ENCODE data around the gene CCBE1. TPM values are rescaled to one million over a fixed set of nuclear protein-coding genes. Genes with fewer than 3 reads are reported as not detected.

CCBE1 gene
- total and polyA plus RNA-seq, 9 of the 15 experiments (the other 6 are each of a cell fraction or from before 2014, with no cell fraction given): 0.20 TPM; not detected in 8

GRCh38 chr18:59550174-59550516 lies 147.1 kb downstream of the CCBE1 start:
- no peak overlapping the region for H2AFZ ChIP-seq (ENCODE audit: low read depth, low read length)
- no peaks in the 10 kb centered on the region for H3K27me3 ChIP-seq (ENCODE audit: control insufficient read depth in 2 of 2, insufficient read depth in 2 of 2, low read length in 2 of 2)
- no peaks in the 10 kb centered on the region for H3K9me1 ChIP-seq (ENCODE audit: control insufficient read depth, insufficient read depth, low read length)
- no peak overlapping the region for H3K4me2 ChIP-seq (ENCODE audit: insufficient read depth, low read length)
- ChIA-PET CTCF (ENCODE audit: low intra/inter-chr PET ratio) (no interaction called here), POLR2A (interaction anchor here (0.9 kb wide), 1 partner anchor 8 kb away, joined by 3 read pairs; no protein-coding TSS in a partner anchor)
- peaks cover 0 to 2% of the 10 kb centered on the region in 2 experiments; a peak in 1 of 5 replicates for H3K4me1 ChIP-seq (replicated peaks in 1 of 2; ENCODE audit: control insufficient read depth in 2 of 2, insufficient read depth in 2 of 2, low read length in 2 of 2)
- FAIRE-seq: no peak
- no peak overlapping the region for H3K9ac ChIP-seq (ENCODE audit: insufficient read depth in 1 of 2, low read depth in 2 of 2, low read length in 2 of 2)
- BruUV-seq (replicated peaks): no TSS peak
- no peaks in the 10 kb centered on the region for H4K20me1 ChIP-seq (replicated peaks; ENCODE audit: control insufficient read depth, insufficient read depth, low read length)
- H3K36me3 ChIP-seq (ENCODE audit: control insufficient read depth, insufficient read depth, low read length): no peaks in the 10 kb centered on the region
- H3K79me2 ChIP-seq (ENCODE audit: control insufficient read depth, insufficient read depth, low read length): no peaks in the 10 kb centered on the region
- no peak for DNase-seq (ENCODE audit: extremely low read depth in 1 of 4, low spot score in 3 of 4)
- H3K4me3 ChIP-seq: no peak overlapping the region
- 0% methylated on average over 1 of the region's 4 CpGs for WGBS (ENCODE audit: insufficient coverage, low coverage, missing lambda C conversion rate)
- in situ Hi-C loops (cut with MboI) (no loop called here), intact Hi-C loops (cut with micrococcal nuclease) (no loop called here)
- TF ChIP-seq KLF6 (CRISPR knock-in tag; IDR thresholded peaks at IDR 0.05; ENCODE audit: borderline replicate concordance) (no peak), PHF21A (IDR thresholded peaks at IDR 0.05; ENCODE audit: borderline replicate concordance, low read depth) (no peak), NELFE (IDR thresholded peaks at IDR 0.05; ENCODE audit: insufficient read depth, insufficient read length) (no peak), ZSCAN32 (CRISPR knock-in tag; IDR thresholded peaks at IDR 0.05) (no peak), ZNF134 (CRISPR knock-in tag; conservative IDR thresholded peaks at IDR 0.05) (no peak)
- H3K9me3 ChIP-seq (replicated peaks; ENCODE audit: control insufficient read depth, insufficient read depth, low read depth, low read length): no peaks in the 10 kb centered on the region
- H3K27ac ChIP-seq (ENCODE audit: extremely low read depth, low read depth, low read length): no peak overlapping the region
- ATAC-seq: no peak

- WGBS (ENCODE audit: insufficient coverage, low coverage, missing lambda C conversion rate): 7% methylated on average over 3 of the region's 3 CpGs
- no peak overlapping the region for H3K4me2 ChIP-seq (ENCODE audit: insufficient read depth, low read length)
- in situ Hi-C loops (cut with MboI) (no loop called here), intact Hi-C loops (cut with micrococcal nuclease) (no loop called here)
- DNase-seq (ENCODE audit: extremely low read depth in 1 of 4, low spot score in 3 of 4): no peak
- no peaks in the 10 kb centered on the region for H3K36me3 ChIP-seq (ENCODE audit: control insufficient read depth, insufficient read depth, low read length)
- peaks cover 0 to 2% of the 10 kb centered on the region in 2 experiments; a peak in 1 of 5 replicates for H3K4me1 ChIP-seq (replicated peaks in 1 of 2; ENCODE audit: control insufficient read depth in 2 of 2, insufficient read depth in 2 of 2, low read length in 2 of 2)
- ChIA-PET POLR2A (interaction anchor here (0.7 to 0.9 kb wide), 2 partner anchors 8 to 102 kb away, joined by 3 read pairs; no protein-coding TSS in a partner anchor), CTCF (ENCODE audit: low intra/inter-chr PET ratio) (no interaction called here)
- H3K79me2 ChIP-seq (ENCODE audit: control insufficient read depth, insufficient read depth, low read length): no peaks in the 10 kb centered on the region
- ATAC-seq: no peak
- no peaks in the 10 kb centered on the region for H4K20me1 ChIP-seq (replicated peaks; ENCODE audit: control insufficient read depth, insufficient read depth, low read length)
- BruUV-seq (replicated peaks): no TSS peak
- no peak for FAIRE-seq
- no peak overlapping the region for H3K27ac ChIP-seq (ENCODE audit: extremely low read depth, low read depth, low read length)
- H3K9me3 ChIP-seq (replicated peaks; ENCODE audit: control insufficient read depth, insufficient read depth, low read depth, low read length): no peaks in the 10 kb centered on the region
- H3K27me3 ChIP-seq (ENCODE audit: control insufficient read depth in 2 of 2, insufficient read depth in 2 of 2, low read length in 2 of 2): no peaks in the 10 kb centered on the region
- H3K4me3 ChIP-seq: no peak overlapping the region
- no peak overlapping the region for H3K9ac ChIP-seq (ENCODE audit: insufficient read depth in 1 of 2, low read depth in 2 of 2, low read length in 2 of 2)
- no peak overlapping the region for H2AFZ ChIP-seq (ENCODE audit: low read depth, low read length)
- no peaks in the 10 kb centered on the region for H3K9me1 ChIP-seq (ENCODE audit: control insufficient read depth, insufficient read depth, low read length)
- TF ChIP-seq NR0B1 (IDR thresholded peaks at IDR 0.05; ENCODE audit: partially characterized antibody) (no peak), FOXP1 (CRISPR knock-in tag; IDR thresholded peaks at IDR 0.05) (no peak), THRAP3 (IDR thresholded peaks at IDR 0.05; ENCODE audit: borderline replicate concordance) (no peak), UBTF (IDR thresholded peaks at IDR 0.05; ENCODE audit: borderline replicate concordance in 1 of 2, low read depth in 2 of 2, low read length in 2 of 2) (no peak), SNIP1 (IDR thresholded peaks at IDR 0.05; ENCODE audit: low read depth) (no peak), MYNN (IDR thresholded peaks at IDR 0.05) (no peak), MYNN (CRISPR knock-in tag; IDR thresholded peaks at IDR 0.05) (no peak)
Observed at GRCh38 chr18:59549503-59550173, 147.6 kb downstream of the CCBE1 start.
